HepG2 (cell line): ENCODE results near the gene CAMTA1. TPM values are rescaled to one million over a fixed set of nuclear protein-coding genes. Genes with fewer than 3 reads are reported as not detected.
A peak's percentile ranks its signal among the peaks of the same experiment; 100 is the strongest.

Experiments used
- ATAC-seq: fragments of 200-7000 bp; cut with Tn5 transposase; 3 replicates; pipeline ENCODE4 v1.9.1; 2020; ENCODE audit warnings: mild to moderate bottlenecking, moderate library complexity
- BruUV-seq: library from RNA; stranded (reverse); fragments of 400-500 nt; replicated peaks from 2 replicates; lab custom pipeline; 2021; lab: Mats Ljungman, UMichigan
- CTCF ChIA-PET: fragments of 300-600 bp; formaldehyde crosslinking; extraction: SDS; loops from one replicate; lab custom pipeline; 2021; ENCODE audit warnings: low total read pairs, inconsistent platforms, low intra/inter-chr PET ratio; lab: Yijun Ruan, JAX
- POLR2A ChIA-PET: fragments of 350-600 bp; sonication (Branson Sonifier 250); formaldehyde crosslinking; loops from one replicate; lab custom pipeline; 2020; ENCODE audit warnings: antibody characterized with exemption, inconsistent platforms; lab: Yijun Ruan, JAX
- DNase-seq: peaks from one replicate; pipeline ENCODE4 v3.0.0-alpha.2; 2015; ENCODE audit warnings: low spot score
- FAIRE-seq: peaks from 3 replicates; lab custom pipeline; 2011; peaks lifted over from hg19 to GRCh38; lab: Jason Lieb, UNC
- H2AFZ ChIP-seq: one replicate; pipeline ENCODE4 v1.6.1; 2011; ENCODE audit warnings: low read length, inconsistent platforms
- H3K27ac ChIP-seq: fragments of 300-600 bp; 3 replicates; pipeline ENCODE4 v1.8.0; 2011; ENCODE audit warnings: mixed run types, mild to moderate bottlenecking, mixed read lengths, low read length, inconsistent platforms; ENCODE audit not compliant: insufficient read depth; ENCODE audit errors: extremely low read length
- H3K27me3 ChIP-seq, 2 experiments: fragments of 200-600 bp in 1 of 2; 2 replicates in 1 of 2; 3 replicates in 1 of 2; pipeline versions ENCODE4 v1.6.0 to v1.8.0; 2011; ENCODE audit warnings: low read length in 2 of 2, mild to moderate bottlenecking in 2 of 2, moderate library complexity in 2 of 2, inconsistent platforms in 1 of 2; ENCODE audit not compliant: insufficient read depth in 2 of 2, control insufficient read depth in 1 of 2
- H3K36me3 ChIP-seq, 2 experiments: fragments of 200-600 bp in 1 of 2; replicated peaks in 1 of 2; 2 replicates in 1 of 2; 3 replicates in 1 of 2; pipeline versions ENCODE4 v1.5.1 to v1.8.0; 2011; ENCODE audit warnings: low read length in 2 of 2, inconsistent platforms in 1 of 2; ENCODE audit not compliant: insufficient read depth in 2 of 2, control insufficient read depth in 1 of 2
- H3K4me1 ChIP-seq: 2 replicates; pipeline ENCODE4 v1.5.1; 2012; ENCODE audit warnings: low read length, inconsistent platforms; ENCODE audit not compliant: insufficient read depth
- H3K4me2 ChIP-seq: 2 replicates; pipeline ENCODE4 v1.6.0; 2011; ENCODE audit warnings: low read depth, low read length, inconsistent platforms
- H3K4me3 ChIP-seq, 3 experiments: fragments of 200-600 bp in 1 of 3; sonication (generic), shearing (Covaris generic) in 1 of 3; replicated peaks in 1 of 3; 2 replicates each; pipeline ENCODE4 v1.5.1; 2011 to 2016; ENCODE audit warnings: low read length in 3 of 3, inconsistent platforms in 2 of 3, low read depth in 2 of 3, mild to moderate bottlenecking in 2 of 3, control low read depth in 1 of 3, mixed read lengths in 1 of 3; ENCODE audit not compliant: insufficient read depth in 1 of 3
- H3K79me2 ChIP-seq: one replicate; pipeline ENCODE4 v1.6.1; 2011; ENCODE audit warnings: low read length, inconsistent platforms; ENCODE audit not compliant: insufficient read depth
- H3K9ac ChIP-seq: 2 replicates; pipeline ENCODE4 v1.6.0; 2011; ENCODE audit warnings: mild to moderate bottlenecking, low read depth, low read length, inconsistent platforms; ENCODE audit not compliant: insufficient read depth
- H3K9me3 ChIP-seq: 2 replicates; pipeline ENCODE4 v1.5.1; 2012; ENCODE audit warnings: mild to moderate bottlenecking, low read length
- H4K20me1 ChIP-seq: 2 replicates; pipeline ENCODE4 v1.6.0; 2011; ENCODE audit warnings: inconsistent platforms, mild to moderate bottlenecking, low read length, moderate library complexity; ENCODE audit not compliant: insufficient read depth
- MEF2D ChIP-seq: sonication (generic); formaldehyde crosslinking; IDR thresholded peaks from 2 replicates; pipeline ENCODE4 v1.5.1; 2020; ENCODE audit warnings: mild to moderate bottlenecking, missing genetic modification reagents
- MEIS1 ChIP-seq: sonication (generic); formaldehyde crosslinking; IDR thresholded peaks from 2 replicates; pipeline ENCODE4 v1.9.0; 2021; ENCODE audit warnings: mild to moderate bottlenecking, missing genetic modification reagents, moderate library complexity, borderline replicate concordance
- NCOA1 ChIP-seq: sonication (generic); formaldehyde crosslinking; IDR thresholded peaks from 2 replicates; pipeline ENCODE4 v1.9.0; 2021; ENCODE audit warnings: missing genetic modification reagents
- ZNF292 ChIP-seq: sonication (generic); formaldehyde crosslinking; IDR thresholded peaks from 2 replicates; pipeline ENCODE4 v1.8.1; 2022; ENCODE audit warnings: mild to moderate bottlenecking, low read depth, missing genetic modification reagents, borderline replicate concordance
- ZNF331 ChIP-seq: sonication (generic); formaldehyde crosslinking; IDR thresholded peaks from 2 replicates; pipeline ENCODE4 v1.4.0; 2020; ENCODE audit warnings: missing genetic modification reagents
- WGBS: methylation state at CpG from one replicate; pipeline ENCODE4 v1.1.6; 2017; ENCODE audit warnings: low lambda C conversion rate; 5-methylcytosine and 5-hydroxymethylcytosine counted together
- in situ Hi-C: cut with HindIII; loops from 2 replicates; pipeline ENCODE4 v1.10.0; 2017; ENCODE audit warnings: low pct_unique_long_range_greater_than_20kb; ENCODE audit not compliant: extremely low pct_ligation_motif_present
- intact Hi-C: fragments of 100-400 bp; cut with micrococcal nuclease; formaldehyde crosslinking; loops from one replicate; pipeline ENCODE4 v1.10.0; 2022; ENCODE audit not compliant: unreplicated experiment
- polyA plus RNA-seq, 8 experiments: library from polyadenylated mRNA; depleted of rRNA in 3 of 8; stranded (reverse) in 7 of 8; unstranded in 1 of 8; fragments of >200 nt; fragmentation: Illumina TruSeq in 4 of 8; extraction: Trizol in 4 of 8; gene quantifications; 2 replicates each; pipeline versions ENCODE4 v1.2.1 to v1.2.3, GENCODE V29; 2011 to 2016; ENCODE audit warnings: low read depth in 4 of 8, missing spikeins in 1 of 8, mixed read lengths in 1 of 8; ENCODE audit not compliant: insufficient read depth in 1 of 8
- total RNA-seq, 5 experiments: library from RNA; depleted of rRNA; stranded (reverse); fragments of >200 nt; fragmentation: Illumina TruSeq; extraction: Trizol; gene quantifications; 2 replicates each; pipeline ENCODE4 v1.2.3, GENCODE V29; 2016; ENCODE audit warnings: low read depth in 1 of 5
- TF ChIP-seq, protein P1 (sequence below): sonication (generic); formaldehyde crosslinking; IDR thresholded peaks from 2 replicates; pipeline ENCODE4 v1.4.0; 2020; ENCODE audit warnings: missing genetic modification reagents

The CAMTA1 gene
- total and polyA plus RNA-seq, 2 of the 13 experiments (the other 11 are each of a cell fraction or from before 2014, with no cell fraction given) = 25.0 to 36.4 TPM

DNA sequence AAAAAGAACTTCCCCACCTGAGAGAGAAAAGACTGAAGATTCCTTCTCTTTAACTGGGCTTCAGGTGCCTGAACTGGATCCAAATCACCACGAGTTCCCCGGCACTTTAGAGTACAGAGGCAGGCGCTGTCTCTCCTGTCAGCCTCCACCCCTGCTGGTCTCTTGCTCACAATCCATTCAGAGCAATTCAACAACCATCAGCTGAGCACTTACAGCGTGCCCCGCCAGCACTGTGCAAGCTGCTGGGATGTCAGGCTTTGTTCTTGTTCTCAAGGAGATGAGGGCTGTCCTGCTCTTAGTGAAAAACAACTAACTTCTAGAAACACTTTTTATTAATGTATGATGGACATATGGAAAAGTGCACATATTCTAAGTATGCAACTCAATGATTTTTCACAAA, 917.1 kb downstream of the CAMTA1 start:
- H4K20me1 ChIP-seq = no peaks in the 10 kb centered on the region
- H3K27ac ChIP-seq = no peak overlapping the region
- intact Hi-C loops = loop anchor here (5.0 to 10.0 kb wide), 2 partner anchors 35 to 52 kb away; no protein-coding TSS in a partner anchor
- ChIA-PET CTCF (no interaction called here), POLR2A (interaction anchor here (1.9 to 6.6 kb wide), 3 partner anchors 9 to 21 kb away, joined by 6 to 94 read pairs (median 23); no protein-coding TSS in a partner anchor)
- peaks cover 15% of the 10 kb centered on the region for H3K4me1 ChIP-seq
- 0 out of 5 replicates have a peak, but pooled peaks cover 0 to 3% of the 10 kb centered on the region in 2 experiments for H3K27me3 ChIP-seq
- no peaks in the 10 kb centered on the region for H3K79me2 ChIP-seq
- FAIRE-seq (no peak), DNase-seq (no peak), ATAC-seq (peak; percentile 43)
- no peaks in the 10 kb centered on the region for H3K9me3 ChIP-seq
- H2AFZ ChIP-seq = no peak overlapping the region
- TF ChIP-seq, protein P1, sequence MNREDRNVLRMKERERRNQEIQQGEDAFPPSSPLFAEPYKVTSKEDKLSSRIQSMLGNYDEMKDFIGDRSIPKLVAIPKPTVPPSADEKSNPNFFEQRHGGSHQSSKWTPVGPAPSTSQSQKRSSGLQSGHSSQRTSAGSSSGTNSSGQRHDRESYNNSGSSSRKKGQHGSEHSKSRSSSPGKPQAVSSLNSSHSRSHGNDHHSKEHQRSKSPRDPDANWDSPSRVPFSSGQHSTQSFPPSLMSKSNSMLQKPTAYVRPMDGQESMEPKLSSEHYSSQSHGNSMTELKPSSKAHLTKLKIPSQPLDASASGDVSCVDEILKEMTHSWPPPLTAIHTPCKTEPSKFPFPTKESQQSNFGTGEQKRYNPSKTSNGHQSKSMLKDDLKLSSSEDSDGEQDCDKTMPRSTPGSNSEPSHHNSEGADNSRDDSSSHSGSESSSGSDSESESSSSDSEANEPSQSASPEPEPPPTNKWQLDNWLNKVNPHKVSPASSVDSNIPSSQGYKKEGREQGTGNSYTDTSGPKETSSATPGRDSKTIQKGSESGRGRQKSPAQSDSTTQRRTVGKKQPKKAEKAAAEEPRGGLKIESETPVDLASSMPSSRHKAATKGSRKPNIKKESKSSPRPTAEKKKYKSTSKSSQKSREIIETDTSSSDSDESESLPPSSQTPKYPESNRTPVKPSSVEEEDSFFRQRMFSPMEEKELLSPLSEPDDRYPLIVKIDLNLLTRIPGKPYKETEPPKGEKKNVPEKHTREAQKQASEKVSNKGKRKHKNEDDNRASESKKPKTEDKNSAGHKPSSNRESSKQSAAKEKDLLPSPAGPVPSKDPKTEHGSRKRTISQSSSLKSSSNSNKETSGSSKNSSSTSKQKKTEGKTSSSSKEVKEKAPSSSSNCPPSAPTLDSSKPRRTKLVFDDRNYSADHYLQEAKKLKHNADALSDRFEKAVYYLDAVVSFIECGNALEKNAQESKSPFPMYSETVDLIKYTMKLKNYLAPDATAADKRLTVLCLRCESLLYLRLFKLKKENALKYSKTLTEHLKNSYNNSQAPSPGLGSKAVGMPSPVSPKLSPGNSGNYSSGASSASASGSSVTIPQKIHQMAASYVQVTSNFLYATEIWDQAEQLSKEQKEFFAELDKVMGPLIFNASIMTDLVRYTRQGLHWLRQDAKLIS (CRISPR knock-in tag) = no peak
- peak; percentile 38; the same call in 1 of the 2 replicates for TF ChIP-seq ZNF292 (CRISPR knock-in tag)
- TF ChIP-seq MEF2D = 0 out of 2 replicates have a peak, but pooled peaks have one; percentile 25
- peak; percentile 88 for TF ChIP-seq ZNF331 (CRISPR knock-in tag)
- TF ChIP-seq MEIS1 (CRISPR knock-in tag) = 0 out of 2 replicates have a peak, but pooled peaks have one; percentile 20
- TF ChIP-seq NCOA1 (CRISPR knock-in tag) = no peak
- peak overlapping the region; percentile 91; the same call in 1 of the 2 replicates for H3K4me2 ChIP-seq
- no TSS peak for BruUV-seq
- WGBS = 16% methylated on average over 5 of the region's 5 CpGs
- in situ Hi-C loops = no loop called here
- no peak overlapping the region for H3K4me3 ChIP-seq
- no peak overlapping the region for H3K9ac ChIP-seq
- H3K36me3 ChIP-seq = no peaks in the 10 kb centered on the region
